Measurements from ENCODE around the gene SIRPG. TPM values are rescaled to one million over a fixed set of nuclear protein-coding genes. Genes with fewer than 3 reads are reported as not detected.

Gene SIRPG
- total and polyA plus RNA-seq, 4 donors, result 0.32 to 0.71 (median 0.42) TPM; not detected in 1

GRCh38 chr20:1684872-1685271, 27.3 kb upstream of the SIRPG start:
- H3K9me3 ChIP-seq (ENCODE audit: control insufficient read depth in 4 of 4, low read length in 3 of 4), result no peaks in the 10 kb centered on the region
- no peaks in the 10 kb centered on the region for H3K4me1 ChIP-seq (ENCODE audit: control insufficient read depth in 4 of 4, insufficient read depth in 4 of 4, low read length in 3 of 4)
- no peak overlapping the region for H3K27ac ChIP-seq (ENCODE audit: low read depth in 1 of 2, low read length in 2 of 2)
- no peak for DNase-seq (ENCODE audit: low spot score)
- TF ChIP-seq TAF1 (conservative IDR thresholded peaks at IDR 0.05) (no peak), SP1 (IDR thresholded peaks at IDR 0.05) (no peak), RAD21 (IDR thresholded peaks at IDR 0.05) (no peak), HNF4A (conservative IDR thresholded peaks at IDR 0.05) (no peak), HNF4G (IDR thresholded peaks at IDR 0.05) (no peak), FOXA2 (IDR thresholded peaks at IDR 0.05) (no peak), REST (IDR thresholded peaks at IDR 0.05) (no peak)
- H3K9ac ChIP-seq (ENCODE audit: low read depth in 1 of 2, low read length in 2 of 2), result no peak overlapping the region
- H3K36me3 ChIP-seq (ENCODE audit: control insufficient read depth in 4 of 4, insufficient read depth in 3 of 4, low read depth in 1 of 4, low read length in 3 of 4), result no peaks in the 10 kb centered on the region
- H3K4me3 ChIP-seq (ENCODE audit: low read depth in 1 of 3, low read length in 3 of 3), result no peak overlapping the region
- 75% methylated on average over 1 of the region's 1 CpG for WGBS
- peaks cover 0 to 4% (median 0%) of the 10 kb centered on the region in 4 donors for H3K27me3 ChIP-seq (ENCODE audit: control insufficient read depth in 4 of 4, insufficient read depth in 4 of 4, low read length in 3 of 4)

GRCh38 chr20:1676650-1677049, 19.1 kb upstream of the SIRPG start:
- H3K36me3 ChIP-seq (ENCODE audit: control insufficient read depth in 4 of 4, insufficient read depth in 3 of 4, low read depth in 1 of 4, low read length in 3 of 4), result no peaks in the 10 kb centered on the region
- H3K27me3 ChIP-seq (ENCODE audit: control insufficient read depth in 4 of 4, insufficient read depth in 4 of 4, low read length in 3 of 4), result no peaks in the 10 kb centered on the region
- no peak for DNase-seq (ENCODE audit: low spot score)
- no peak overlapping the region for H3K9ac ChIP-seq (ENCODE audit: low read depth in 1 of 2, low read length in 2 of 2)
- no peak overlapping the region for H3K27ac ChIP-seq (ENCODE audit: low read depth in 1 of 2, low read length in 2 of 2)
- no peak for TF ChIP-seq ZBTB33 (IDR thresholded peaks at IDR 0.05)
- TF ChIP-seq NR2F2 (IDR thresholded peaks at IDR 0.05), result no peak
- no peak for TF ChIP-seq MAX (IDR thresholded peaks at IDR 0.05)
- H3K4me1 ChIP-seq (ENCODE audit: control insufficient read depth in 4 of 4, insufficient read depth in 4 of 4, low read length in 3 of 4), result no peaks in the 10 kb centered on the region
- H3K9me3 ChIP-seq (ENCODE audit: control insufficient read depth in 4 of 4, low read length in 3 of 4), result no peaks in the 10 kb centered on the region
- no peak overlapping the region for H3K4me3 ChIP-seq (ENCODE audit: low read depth in 1 of 3, low read length in 3 of 3)
- 70% methylated on average over 6 of the region's 6 CpGs for WGBS

- no peak overlapping the region for H3K9ac ChIP-seq (ENCODE audit: low read depth in 1 of 2, low read length in 2 of 2)
- no peak overlapping the region for H3K27ac ChIP-seq (ENCODE audit: low read depth in 1 of 2, low read length in 2 of 2)
- WGBS, result 77% methylated on average over 4 of the region's 4 CpGs
- H3K27me3 ChIP-seq (ENCODE audit: control insufficient read depth in 4 of 4, insufficient read depth in 4 of 4, low read length in 3 of 4), result no peaks in the 10 kb centered on the region
- H3K36me3 ChIP-seq (ENCODE audit: control insufficient read depth in 4 of 4, insufficient read depth in 3 of 4, low read depth in 1 of 4, low read length in 3 of 4), result no peaks in the 10 kb centered on the region
- H3K4me3 ChIP-seq (ENCODE audit: low read depth in 1 of 3, low read length in 3 of 3), result no peak overlapping the region
- H3K9me3 ChIP-seq (ENCODE audit: control insufficient read depth in 4 of 4, low read length in 3 of 4), result no peaks in the 10 kb centered on the region
- DNase-seq (ENCODE audit: low spot score), result no peak
- no peaks in the 10 kb centered on the region for H3K4me1 ChIP-seq (ENCODE audit: control insufficient read depth in 4 of 4, insufficient read depth in 4 of 4, low read length in 3 of 4)
- TF ChIP-seq HNF4G (IDR thresholded peaks at IDR 0.05) (no peak), EGR1 (IDR thresholded peaks at IDR 0.05; ENCODE audit: low read depth in 2 of 2) (no peak), YY1 (IDR thresholded peaks at IDR 0.05) (no peak), GABPA (IDR thresholded peaks at IDR 0.05 in 1 of 2, conservative IDR thresholded peaks at IDR 0.05 in 1 of 2) (no peak), TAF1 (conservative IDR thresholded peaks at IDR 0.05) (no peak), ATF3 (IDR thresholded peaks at IDR 0.05) (no peak), FOXA2 (IDR thresholded peaks at IDR 0.05) (no peak), FOXA1 (IDR thresholded peaks at IDR 0.05) (no peak), SP1 (IDR thresholded peaks at IDR 0.05) (no peak), RAD21 (IDR thresholded peaks at IDR 0.05) (no peak), REST (IDR thresholded peaks at IDR 0.05) (no peak)
These were observed 17.6 kb upstream of the SIRPG start for GRCh38 chr20:1674990-1675780.

Measured in liver (tissue), 9 donors.